LNCaP clone FGC (cell line): ENCODE results near the gene OR10T2.
"Not testable (repeated sequence)": the region's sequence is repeated elsewhere in the genome, so short reads cannot be mapped to it uniquely, and the experiment has no call there.

Experiments
- DNase-seq: peaks from one replicate; pipeline ENCODE4 v3.0.0-alpha.2; 2011; ENCODE audit warnings: low read depth
- H3K4me3 ChIP-seq: 2 replicates; pipeline ENCODE4 v1.5.1; 2011; ENCODE audit warnings: mild to moderate bottlenecking, low read depth, low read length, control low read depth
- TF ChIP-seq, protein P1 (sequence below): IDR thresholded peaks from 2 replicates; pipeline ENCODE4 v1.5.1; 2012; ENCODE audit warnings: mild to moderate bottlenecking; ENCODE audit not compliant: control insufficient read depth, insufficient read depth; ENCODE audit errors: extremely low read depth

OR10T2 gene

GRCh38 chr1:158356616-158357015 is 42.6 kb downstream of the OR10T2 start:
- H3K4me3 ChIP-seq = no peak overlapping the region
- no peak for DNase-seq
- TF ChIP-seq, protein P1, sequence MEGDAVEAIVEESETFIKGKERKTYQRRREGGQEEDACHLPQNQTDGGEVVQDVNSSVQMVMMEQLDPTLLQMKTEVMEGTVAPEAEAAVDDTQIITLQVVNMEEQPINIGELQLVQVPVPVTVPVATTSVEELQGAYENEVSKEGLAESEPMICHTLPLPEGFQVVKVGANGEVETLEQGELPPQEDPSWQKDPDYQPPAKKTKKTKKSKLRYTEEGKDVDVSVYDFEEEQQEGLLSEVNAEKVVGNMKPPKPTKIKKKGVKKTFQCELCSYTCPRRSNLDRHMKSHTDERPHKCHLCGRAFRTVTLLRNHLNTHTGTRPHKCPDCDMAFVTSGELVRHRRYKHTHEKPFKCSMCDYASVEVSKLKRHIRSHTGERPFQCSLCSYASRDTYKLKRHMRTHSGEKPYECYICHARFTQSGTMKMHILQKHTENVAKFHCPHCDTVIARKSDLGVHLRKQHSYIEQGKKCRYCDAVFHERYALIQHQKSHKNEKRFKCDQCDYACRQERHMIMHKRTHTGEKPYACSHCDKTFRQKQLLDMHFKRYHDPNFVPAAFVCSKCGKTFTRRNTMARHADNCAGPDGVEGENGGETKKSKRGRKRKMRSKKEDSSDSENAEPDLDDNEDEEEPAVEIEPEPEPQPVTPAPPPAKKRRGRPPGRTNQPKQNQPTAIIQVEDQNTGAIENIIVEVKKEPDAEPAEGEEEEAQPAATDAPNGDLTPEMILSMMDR = no peak

DNA sequence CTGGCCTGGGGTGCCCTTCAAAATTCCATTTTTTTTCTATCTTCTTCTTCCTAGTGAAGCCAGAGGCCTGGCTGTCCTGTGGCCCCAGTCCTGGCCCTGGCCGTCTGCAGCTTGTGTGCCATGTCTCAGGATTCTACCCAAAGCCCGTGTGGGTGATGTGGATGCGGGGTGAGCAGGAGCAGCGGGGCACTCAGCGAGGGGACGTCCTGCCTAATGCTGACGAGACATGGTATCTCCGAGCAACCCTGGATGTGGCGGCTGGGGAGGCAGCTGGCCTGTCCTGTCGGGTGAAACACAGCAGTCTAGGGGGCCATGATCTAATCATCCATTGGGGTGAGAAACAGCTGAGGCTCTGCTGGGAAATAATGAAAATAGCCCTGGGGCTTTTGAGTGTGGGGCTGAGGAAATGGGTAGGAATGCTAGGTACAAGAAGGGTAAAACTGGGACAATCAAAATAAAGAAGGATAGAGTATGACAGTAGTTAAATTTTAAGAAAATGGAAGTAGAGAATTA is 43.4 kb downstream of the OR10T2 start:
- DNase-seq = no peak
- TF ChIP-seq, protein P1 = no peak
- H3K4me3 ChIP-seq = no peak overlapping the region

DNA sequence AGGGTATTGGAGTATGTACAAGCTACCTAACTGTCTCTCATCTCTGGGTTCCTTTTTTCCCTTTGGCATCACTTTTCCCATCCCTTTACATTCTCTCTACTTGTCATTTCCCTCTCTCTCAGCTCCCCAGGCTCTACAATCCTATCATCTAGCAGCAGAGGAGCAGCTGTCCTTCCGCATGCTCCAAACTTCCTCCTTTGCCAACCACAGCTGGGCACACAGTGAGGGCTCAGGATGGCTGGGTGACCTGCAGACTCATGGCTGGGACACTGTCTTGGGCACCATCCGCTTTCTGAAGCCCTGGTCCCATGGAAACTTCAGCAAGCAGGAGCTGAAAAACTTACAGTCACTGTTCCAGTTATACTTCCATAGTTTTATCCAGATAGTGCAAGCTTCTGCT is 45.0 kb downstream of the OR10T2 start:
- no peak overlapping the region for H3K4me3 ChIP-seq
- no peak for DNase-seq
- TF ChIP-seq, protein P1 = no peak

DNA sequence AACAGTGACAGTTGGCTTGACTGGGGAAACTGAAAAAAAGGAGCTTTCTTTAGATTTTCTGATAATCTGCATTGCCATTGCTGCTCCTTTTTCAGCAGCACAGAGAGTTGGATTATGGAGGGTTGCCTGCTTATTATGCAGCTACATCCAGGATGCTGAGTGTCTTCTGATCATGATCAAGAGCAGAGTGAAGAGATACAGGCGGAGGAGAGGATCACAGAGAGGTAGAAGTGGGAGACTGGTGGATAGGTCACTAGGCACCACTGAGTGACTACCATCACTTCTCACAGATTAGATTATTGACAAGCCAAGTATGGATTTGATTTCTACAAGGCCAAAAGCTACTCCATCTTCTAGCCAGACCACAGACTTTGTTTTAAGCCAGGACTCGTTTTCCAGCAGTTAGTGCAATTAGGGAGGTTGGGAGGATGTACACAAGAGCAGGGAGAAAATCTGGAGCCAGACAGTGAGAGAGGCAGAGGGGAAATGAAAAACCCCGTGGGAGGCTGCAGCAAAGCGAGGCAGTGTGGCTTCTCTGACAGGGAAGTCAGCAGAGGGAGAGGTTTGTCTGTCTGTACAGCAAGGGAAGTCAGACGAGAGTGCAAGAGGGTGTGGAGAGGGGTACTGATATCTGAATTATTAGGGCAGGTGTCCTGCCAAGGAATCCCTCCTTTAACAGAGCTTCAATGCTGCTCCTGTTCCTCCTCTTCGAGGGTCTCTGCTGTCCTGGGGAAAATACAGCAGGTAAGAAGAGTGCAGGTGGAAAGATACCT is 45.8 kb downstream of the OR10T2 start, which contains the start of gene CD1E:
Gene CD1E (plus strand): TSS at position 592 of the 773 bp plus-strand sequence. CDS start 95 bp downstream, at position 687.
- no peak for DNase-seq
- H3K4me3 ChIP-seq = no peak within 1 kb of the TSS
- TF ChIP-seq, protein P1 = no peak

- not testable (repeated sequence) for DNase-seq, H3K4me3 ChIP-seq
Measured at GRCh38 chr1:158348946-158349345, 50.3 kb downstream of the OR10T2 start.
